HG02610 (cell line): ENCODE measurements around the gene CCDC13.

ENCODE experiments used
- ATAC-seq: cut with Tn5 transposase; IDR thresholded peaks from one replicate; pipeline ENCODE4 v1.9.1; 2021; ENCODE audit warnings: mild to moderate bottlenecking, moderate library complexity; ENCODE audit not compliant: unreplicated experiment

The CCDC13 gene

DNA sequence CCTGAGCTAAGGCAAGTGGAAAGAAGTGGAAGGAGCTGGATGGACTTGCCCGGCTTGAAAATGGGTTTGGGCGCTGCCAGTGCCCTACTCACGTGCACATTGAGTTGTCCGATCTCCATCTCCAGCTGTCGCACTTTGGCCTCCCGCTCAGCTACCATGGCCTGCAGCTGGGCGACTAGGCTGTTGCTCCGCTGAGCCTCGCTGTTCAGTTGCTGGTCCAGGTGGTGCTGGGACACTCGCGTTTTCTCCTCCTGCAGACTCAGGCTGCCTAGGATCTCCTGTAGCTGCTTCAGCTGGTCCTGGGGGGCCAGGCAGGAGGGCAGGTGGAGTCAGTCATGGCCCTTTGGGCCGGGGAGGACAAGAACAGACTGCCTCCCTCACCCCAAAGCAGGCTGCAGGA, 37.4 kb downstream of the CCDC13 start:
- ATAC-seq, result no peak

- ATAC-seq, result no peak
Observed at GRCh38 chr3:42735019-42735418, 38.0 kb downstream of the CCDC13 start.

- ATAC-seq, result no peak
Observed at GRCh38 chr3:42734263-42734860, 38.7 kb downstream of the CCDC13 start.

GRCh38 chr3:42733501-42734262, 39.4 kb downstream of the CCDC13 start:
- no peak for ATAC-seq

GRCh38 chr3:42732829-42733459, 40.1 kb downstream of the CCDC13 start:
- no peak for ATAC-seq

- no peak for ATAC-seq
Observed at GRCh38 chr3:42732196-42732828, 40.7 kb downstream of the CCDC13 start.

GRCh38 chr3:42731476-42732195, 41.4 kb downstream of the CCDC13 start:
- no peak for ATAC-seq

- no peak for ATAC-seq
Observed at GRCh38 chr3:42730706-42731420, 42.2 kb downstream of the CCDC13 start.

- ATAC-seq, result no peak
Observed at GRCh38 chr3:42730294-42730693, 42.8 kb downstream of the CCDC13 start.

- ATAC-seq, result no peak
Observed at GRCh38 chr3:42729404-42730145, 43.5 kb downstream of the CCDC13 start.

GRCh38 chr3:42728668-42729364, 44.2 kb downstream of the CCDC13 start:
- ATAC-seq, result no peak

DNA sequence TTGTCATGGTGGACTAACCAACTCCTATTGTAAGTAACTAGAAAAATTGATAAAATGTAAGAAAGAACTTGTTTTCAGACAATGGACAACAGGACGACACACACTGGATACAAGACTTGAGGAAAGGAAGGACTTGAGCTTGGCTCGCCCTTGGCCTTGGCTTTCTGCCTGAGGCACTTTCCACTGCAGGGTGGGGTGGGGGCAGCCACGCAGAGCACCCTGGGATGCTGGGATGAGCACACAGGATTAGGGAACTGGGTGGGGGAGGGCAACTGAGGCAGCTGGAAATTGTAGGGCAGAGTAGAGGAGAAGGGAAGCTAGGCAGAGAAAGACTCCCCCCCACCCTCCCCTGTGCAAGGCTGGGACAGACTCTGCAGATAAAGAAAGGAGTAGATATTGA, 45.0 kb downstream of the CCDC13 start:
- ATAC-seq, result no peak

DNA sequence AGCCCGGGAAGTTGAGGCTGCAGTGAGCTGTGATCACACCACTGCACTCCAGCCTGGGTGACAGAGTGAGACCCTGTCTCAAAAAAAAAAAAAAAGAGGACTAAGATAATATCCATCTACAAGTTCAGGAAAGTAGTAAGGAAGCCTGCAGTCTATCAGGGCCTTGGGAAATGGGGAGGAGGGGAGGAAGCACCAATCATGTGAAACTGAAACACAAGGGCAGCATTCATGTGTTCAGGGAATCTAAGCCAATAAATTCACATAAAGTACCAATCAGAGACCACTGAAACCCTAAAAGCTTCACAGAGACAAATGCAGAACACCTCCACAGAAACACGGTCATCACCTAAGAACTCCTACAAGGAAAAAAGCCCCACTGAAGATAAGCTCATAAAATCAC, 47.6 kb downstream of the CCDC13 start:
- ATAC-seq, result no peak

DNA sequence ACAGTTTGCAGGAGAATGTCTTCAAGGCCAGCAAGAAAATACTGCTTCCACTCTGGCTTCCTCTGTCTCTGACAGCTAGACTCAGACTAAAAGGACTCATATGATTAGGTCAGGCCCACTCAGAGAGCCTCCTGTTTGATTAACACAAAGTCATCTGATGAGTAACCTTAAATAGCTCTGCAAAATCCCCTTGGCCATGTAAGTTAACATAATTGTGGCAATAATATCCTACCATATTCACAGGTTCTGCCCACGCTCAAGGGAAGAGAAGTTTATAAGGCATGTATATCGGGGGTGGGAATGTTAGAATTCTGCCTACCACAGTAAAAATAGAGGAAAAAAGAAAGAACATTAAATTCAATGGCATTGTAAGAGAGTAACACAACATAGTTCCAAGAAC, 49.8 kb downstream of the CCDC13 start:
- ATAC-seq, result no peak
